HG03469 (cell line): ENCODE results near the gene CIT.

ENCODE experiments used
- ATAC-seq: cut with Tn5 transposase; IDR thresholded peaks from one replicate; pipeline ENCODE4 v1.9.1; 2021; ENCODE audit warnings: mild to moderate bottlenecking, moderate library complexity, moderate number of reproducible peaks; ENCODE audit not compliant: unreplicated experiment

CIT gene

GRCh38 chr12:119804011-119804641, 73.0 kb downstream of the CIT start:
- no peak for ATAC-seq

DNA sequence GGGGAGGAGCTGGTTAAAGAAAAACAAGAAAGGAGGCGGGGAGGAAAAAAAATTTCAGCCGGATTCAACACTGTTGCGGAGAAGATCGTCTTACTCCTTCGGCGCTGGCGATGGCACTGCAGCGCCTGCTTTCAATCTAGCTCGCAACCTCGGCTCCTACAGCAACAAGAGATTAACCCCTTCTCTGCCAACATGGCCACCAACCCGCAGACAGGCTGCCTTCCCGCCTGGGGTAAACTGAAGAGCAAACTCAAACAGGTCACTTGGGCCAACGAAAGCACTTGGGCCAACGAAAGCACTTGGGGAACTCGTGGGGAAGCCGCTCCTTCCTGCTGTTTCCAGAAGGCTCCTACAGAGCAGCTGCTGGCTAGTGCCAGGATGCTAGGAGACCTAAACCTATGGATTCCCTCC, 73.7 kb downstream of the CIT start:
- no peak for ATAC-seq

- ATAC-seq, result no peak
These were observed 74.6 kb downstream of the CIT start for GRCh38 chr12:119802472-119802871.

DNA sequence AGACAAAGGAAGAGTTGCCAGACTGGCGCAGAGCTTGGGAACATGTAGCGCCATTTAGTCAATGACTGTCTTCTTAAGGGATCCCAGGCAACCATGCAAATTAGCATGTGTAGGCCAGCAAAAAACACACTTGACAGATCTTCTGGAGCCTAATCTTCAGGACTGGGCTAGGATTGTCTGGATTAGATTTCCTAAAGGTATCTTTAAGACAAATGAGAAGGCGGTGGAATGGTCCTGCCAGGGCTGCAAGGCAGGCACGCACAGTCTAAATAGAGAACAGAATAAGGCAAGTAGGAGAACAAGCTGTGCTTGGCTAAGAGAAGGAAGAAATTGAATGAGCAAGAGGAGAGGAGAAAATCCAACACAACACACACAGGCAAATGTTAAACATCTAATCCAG, 80.0 kb downstream of the CIT start:
- ATAC-seq, result no peak

GRCh38 chr12:119796292-119796691, 80.8 kb downstream of the CIT start:
- no peak for ATAC-seq

DNA sequence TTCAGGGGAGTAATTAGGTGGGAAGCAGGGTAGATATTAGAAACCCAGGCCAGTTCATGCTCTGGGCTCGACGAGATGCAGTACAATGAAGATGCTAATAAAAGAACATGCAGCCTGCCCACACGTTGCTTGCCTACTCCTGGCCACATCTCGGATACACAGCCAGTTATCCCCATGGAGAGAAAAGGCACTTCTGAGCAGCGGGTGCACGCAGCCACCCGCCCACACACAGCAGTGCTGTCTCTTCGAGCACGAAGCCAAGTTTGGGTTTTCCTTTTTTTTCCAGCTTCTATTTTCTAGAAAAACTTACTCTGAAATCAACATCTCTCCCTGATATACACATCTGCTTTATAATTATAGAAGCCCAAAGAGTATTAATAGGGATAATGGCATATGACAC, 85.7 kb downstream of the CIT start:
- no peak for ATAC-seq

DNA sequence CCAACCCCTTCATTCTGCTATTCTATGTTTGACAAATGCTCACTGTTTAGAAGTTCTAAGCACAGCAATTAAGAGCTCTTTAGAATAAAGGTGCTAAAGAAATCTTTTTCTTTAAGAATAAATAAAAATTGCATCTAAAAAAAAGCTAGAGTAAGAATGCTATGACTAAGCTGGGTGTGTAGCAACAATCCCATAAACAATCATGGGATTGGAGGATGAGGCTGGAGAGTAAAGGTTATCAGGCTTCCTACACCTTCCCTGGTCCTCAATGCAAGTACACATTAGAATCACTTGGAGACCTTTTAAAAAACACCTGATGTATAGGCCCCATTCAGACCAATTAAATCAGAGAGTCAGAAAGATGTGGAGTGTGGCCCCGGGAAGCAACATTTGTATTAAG, 88.3 kb downstream of the CIT start:
- no peak for ATAC-seq

DNA sequence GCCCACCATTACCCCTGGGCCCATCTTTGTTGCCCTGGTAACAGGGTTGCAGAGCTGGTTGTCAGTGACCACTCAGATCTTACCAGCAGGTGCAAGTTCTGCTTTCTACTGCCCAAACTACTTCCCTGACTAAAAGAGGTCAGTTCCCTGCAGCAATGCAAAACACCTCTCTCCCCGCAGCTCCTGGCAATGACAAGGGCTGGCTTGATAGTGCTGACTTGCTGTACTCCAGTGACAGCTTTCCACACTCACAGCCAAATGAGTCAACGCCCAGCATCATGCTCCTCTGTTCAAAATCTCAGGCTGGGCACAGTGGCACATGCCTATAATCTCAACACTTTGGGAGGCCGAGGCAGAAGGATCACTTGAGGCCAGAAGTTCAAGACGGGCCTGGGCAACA, 90.6 kb downstream of the CIT start:
- ATAC-seq, result no peak

DNA sequence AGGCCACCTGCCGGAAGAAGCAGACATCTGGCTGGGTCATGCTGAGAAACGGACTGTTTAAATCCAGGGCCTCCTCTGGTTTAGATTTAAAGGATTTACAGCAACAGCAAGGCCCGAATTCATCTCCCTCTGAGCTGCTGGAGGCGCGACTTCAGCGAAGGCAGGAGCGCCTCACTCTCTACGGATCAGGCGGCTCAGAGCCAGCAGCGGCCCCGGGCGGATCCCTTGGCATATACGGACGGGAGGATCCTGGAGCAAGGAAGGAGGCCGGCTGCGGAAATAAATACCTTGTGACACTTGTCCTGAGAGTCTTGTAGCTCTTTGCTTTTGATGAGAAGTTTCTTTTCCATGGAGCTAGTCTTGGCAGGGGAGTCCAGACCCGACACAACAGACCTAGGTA, 92.4 kb downstream of the CIT start:
- no peak for ATAC-seq

- no peak for ATAC-seq
These were observed 93.3 kb downstream of the CIT start for GRCh38 chr12:119783787-119784186.

DNA sequence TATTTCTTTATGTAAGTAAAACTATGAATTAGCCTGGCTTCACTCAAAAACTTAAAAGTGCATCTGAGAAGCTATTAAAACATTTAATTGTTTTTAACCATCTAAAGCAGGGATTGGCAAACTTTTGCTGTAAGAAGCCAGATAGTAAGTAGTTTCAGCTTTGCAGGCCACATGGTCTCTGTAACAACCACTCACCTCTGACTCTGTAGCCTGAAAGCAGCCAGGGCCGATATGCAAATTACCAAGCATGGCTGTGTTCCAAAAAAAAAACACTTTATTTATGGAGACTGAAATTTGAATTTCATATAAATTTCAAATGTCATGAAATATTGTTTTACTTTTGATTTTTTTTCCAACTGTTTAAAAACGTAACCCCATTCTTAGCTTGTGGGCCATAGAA, 95.3 kb downstream of the CIT start:
- no peak for ATAC-seq

GRCh38 chr12:119780786-119781434, 96.2 kb downstream of the CIT start:
- ATAC-seq, result no peak

- no peak for ATAC-seq
These were observed 101.7 kb downstream of the CIT start for GRCh38 chr12:119775246-119775895.

DNA sequence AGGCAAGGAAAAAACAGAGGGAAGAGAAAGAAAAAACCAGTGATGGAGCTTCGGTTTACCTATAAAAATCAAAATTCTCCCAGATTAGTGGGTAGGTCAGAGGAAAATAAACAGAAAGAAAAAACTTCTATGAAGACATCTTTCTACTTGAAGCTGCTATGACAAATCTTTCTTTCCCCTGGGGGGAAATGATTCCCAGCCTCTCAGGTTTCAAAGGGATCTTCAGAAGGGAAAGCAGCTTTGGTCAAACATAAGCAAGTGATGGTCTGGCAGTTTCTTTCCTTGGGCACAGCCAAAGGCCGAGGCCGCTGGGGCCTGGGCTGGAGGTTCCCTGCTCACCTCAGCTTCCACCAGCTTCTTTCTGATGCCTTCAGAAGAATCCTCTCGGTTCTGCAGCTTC, 104.7 kb downstream of the CIT start:
- no peak for ATAC-seq

GRCh38 chr12:119770146-119770545, 107.0 kb downstream of the CIT start:
- ATAC-seq, result no peak

DNA sequence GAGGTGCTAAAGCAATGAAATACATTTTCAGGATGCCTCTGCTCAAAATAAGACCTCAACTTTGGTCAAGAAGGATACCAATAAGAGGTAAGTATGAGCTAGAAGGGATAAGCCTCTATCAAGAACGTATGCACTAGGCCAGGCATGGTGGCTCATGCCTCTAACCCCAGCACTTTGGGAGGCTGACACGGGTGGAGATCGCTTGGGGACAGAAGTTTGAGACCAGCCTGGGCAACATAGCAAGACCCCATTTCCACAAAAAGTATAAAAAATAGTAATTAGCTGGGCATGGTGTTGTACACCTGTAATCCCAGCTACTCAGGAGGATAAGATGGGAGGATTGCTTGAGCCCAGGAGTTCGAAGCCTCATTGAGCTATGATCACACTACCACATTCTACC, 114.5 kb downstream of the CIT start:
- ATAC-seq, result no peak

GRCh38 chr12:119758722-119759121, 118.4 kb downstream of the CIT start:
- ATAC-seq, result no peak

- ATAC-seq, result no peak
These were observed 118.9 kb downstream of the CIT start for GRCh38 chr12:119758234-119758633.

- ATAC-seq, result no peak
These were observed 125.2 kb downstream of the CIT start for GRCh38 chr12:119751961-119752360.

DNA sequence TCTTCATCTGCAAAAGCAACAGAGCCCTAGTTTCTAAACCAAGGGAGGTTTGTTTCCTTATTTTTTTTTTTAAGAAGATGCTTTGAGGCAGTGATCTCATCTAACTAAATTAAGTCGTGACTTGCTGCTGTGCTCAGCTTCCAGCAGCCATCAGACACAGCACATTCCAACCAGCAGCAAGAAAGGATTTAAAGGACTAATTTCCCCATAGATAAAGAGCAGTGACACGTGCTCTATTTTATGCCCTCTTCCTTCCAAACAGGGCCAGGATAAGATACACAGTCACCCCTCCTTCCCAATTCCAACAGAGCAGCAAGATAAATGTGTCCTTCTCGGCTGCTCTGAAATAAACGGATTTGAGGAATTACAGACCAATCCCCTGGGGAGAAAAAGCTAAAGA, 127.5 kb downstream of the CIT start:
- no peak for ATAC-seq

DNA sequence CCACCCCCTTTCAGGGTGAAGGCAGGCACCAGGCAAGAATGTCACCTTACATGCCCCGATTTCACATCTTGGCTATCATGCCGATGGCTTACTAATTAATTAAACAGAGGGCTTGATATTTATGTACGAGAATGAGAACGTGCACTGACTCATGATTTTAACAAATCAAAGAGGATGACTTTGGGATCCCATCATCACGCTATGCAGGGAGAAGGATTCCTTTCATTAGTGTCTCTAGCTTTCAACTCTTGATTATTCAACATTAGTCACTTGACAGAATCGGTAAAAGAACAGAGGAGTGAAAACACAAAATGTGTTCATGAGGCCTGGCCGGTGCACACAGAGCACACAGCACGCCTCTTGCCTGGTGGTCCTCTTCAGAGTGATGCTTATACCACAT, 128.6 kb downstream of the CIT start:
- no peak for ATAC-seq

GRCh38 chr12:119746169-119746568, 131.0 kb downstream of the CIT start:
- ATAC-seq, result no peak
